K562 (cell line): ENCODE measurements around the gene ME3. TPM values are rescaled to one million over a fixed set of nuclear protein-coding genes. Genes with fewer than 3 reads are reported as not detected.

ENCODE experiments used
- ARID4B ChIP-seq: sonication (generic); formaldehyde crosslinking; IDR thresholded peaks from 2 replicates; pipeline ENCODE4 v1.8.0; 2022; ENCODE audit warnings: mild to moderate bottlenecking, missing genetic modification reagents
- BRF1 ChIP-seq: IDR thresholded peaks from 3 replicates; pipeline ENCODE4 v1.6.1; 2011; ENCODE audit warnings: borderline replicate concordance, mild to moderate bottlenecking; ENCODE audit not compliant: insufficient read length; ENCODE audit errors: extremely low read depth
- CCNT2 ChIP-seq: IDR thresholded peaks from 2 replicates; pipeline ENCODE4 v1.6.1; 2011; ENCODE audit warnings: borderline replicate concordance, low read depth, mild to moderate bottlenecking, moderate library complexity, mixed read lengths, low read length; ENCODE audit not compliant: insufficient read length; ENCODE audit errors: extremely low read depth
- ELF4 ChIP-seq: fragments of 450-650 bp; formaldehyde crosslinking; IDR thresholded peaks from 2 replicates; pipeline ENCODE4 v1.4.0; 2022; ENCODE audit warnings: missing genetic modification characterization
- MEF2A ChIP-seq: IDR thresholded peaks from 2 replicates; pipeline ENCODE4 v1.6.1; 2011; ENCODE audit warnings: low read depth, mild to moderate bottlenecking, low read length, moderate library complexity; ENCODE audit not compliant: control insufficient read depth
- MEF2D ChIP-seq: conservative IDR thresholded peaks from 2 replicates; pipeline ENCODE4 v1.6.1; 2016; ENCODE audit warnings: low read depth, missing genetic modification characterization, missing compliant biosample characterization
- NFE2 ChIP-seq: IDR thresholded peaks from 2 replicates; pipeline ENCODE4 v1.6.1; 2014; ENCODE audit warnings: antibody characterized with exemption, low read depth
- RAD21 ChIP-seq, 2 experiments: fragments of 250-450 bp in 1 of 2; fragments of 450-650 bp in 1 of 2; sonication (Bioruptor Pico) in 1 of 2; formaldehyde crosslinking in 1 of 2; IDR thresholded peaks in 1 of 2; conservative IDR thresholded peaks in 1 of 2; 2 replicates each; pipeline versions ENCODE4 v1.4.0 to v1.8.0; 2020 to 2022; ENCODE audit warnings: mild to moderate bottlenecking in 2 of 2, moderate library complexity in 1 of 2
- SMARCB1 ChIP-seq: IDR thresholded peaks from 2 replicates; pipeline ENCODE4 v1.6.1; 2011; ENCODE audit warnings: improper control_type of control experiment, low read depth; ENCODE audit not compliant: insufficient read length
- SRSF1 ChIP-seq: fragments of 200-400 bp; formaldehyde crosslinking; IDR thresholded peaks from 2 replicates; pipeline ENCODE4 v1.6.1; 2017; ENCODE audit warnings: mild to moderate bottlenecking, low read depth, low read length, moderate library complexity
- SUPT5H ChIP-seq: fragments of 450-650 bp; IDR thresholded peaks from 2 replicates; pipeline ENCODE4 v1.6.1; 2016
- TCF15 ChIP-seq: fragments of 250-450 bp; sonication (Bioruptor Pico); IDR thresholded peaks from 2 replicates; pipeline ENCODE4 v1.8.0; 2022; ENCODE audit warnings: moderate library complexity, mild to moderate bottlenecking, inconsistent platforms
- ZBTB49 ChIP-seq: sonication (generic); formaldehyde crosslinking; IDR thresholded peaks from 2 replicates; pipeline ENCODE4 v1.8.0; 2022; ENCODE audit warnings: missing genetic modification reagents, mild to moderate bottlenecking, borderline replicate concordance
- ZKSCAN8 ChIP-seq: fragments of 200-800 bp; sonication (Bioruptor generic); IDR thresholded peaks from 2 replicates; pipeline ENCODE4 v1.6.1; 2016; ENCODE audit warnings: missing genetic modification characterization, missing compliant biosample characterization
- ZNF175 ChIP-seq: fragments of 200-800 bp; sonication (Bioruptor generic); IDR thresholded peaks from 2 replicates; pipeline ENCODE4 v1.6.1; 2016; ENCODE audit warnings: low read depth, mild to moderate bottlenecking, missing genetic modification characterization, missing compliant biosample characterization
- ZNF24 ChIP-seq: fragments of 450-650 bp; IDR thresholded peaks from 2 replicates; pipeline ENCODE4 v1.6.1; 2016
- ZNF324 ChIP-seq: fragments of 250-450 bp; sonication (Bioruptor Pico); IDR thresholded peaks from 2 replicates; pipeline ENCODE4 v1.4.0; 2020; ENCODE audit warnings: mild to moderate bottlenecking
- ZNF584 ChIP-seq: fragments of 200-800 bp; sonication (Bioruptor generic); IDR thresholded peaks from 2 replicates; pipeline ENCODE4 v1.6.1; 2016; ENCODE audit warnings: low read depth, mild to moderate bottlenecking, missing genetic modification characterization, missing compliant biosample characterization
- polyA plus RNA-seq, 8 experiments: library from polyadenylated mRNA; depleted of rRNA in 4 of 8; stranded (reverse) in 5 of 8; unstranded in 3 of 8; fragments of >200 nt; fragmentation: Nextera tagmentation in 2 of 8; fragmentation: Illumina TruSeq in 1 of 8; extraction: Ambion mirVana in 2 of 8; extraction: Trizol in 1 of 8; gene quantifications; 2 replicates each; pipeline versions ENCODE4 v1.2.1 to v1.2.3, GENCODE V29; 2011 to 2014; ENCODE audit warnings: inconsistent platforms in 1 of 8, missing spikeins in 1 of 8
- total RNA-seq, 7 experiments: library from RNA; depleted of rRNA in 6 of 7; stranded (reverse); fragments of >200 nt in 6 of 7; fragmentation: Illumina TruSeq in 2 of 7; extraction: Trizol in 2 of 7; gene quantifications; 2 replicates each; pipeline versions ENCODE4 v1.2.1 to v1.2.3, GENCODE V29; 2011 to 2021; ENCODE audit warnings: low replicate concordance in 1 of 7
- TF ChIP-seq, protein P1 (sequence below): fragments of 450-650 bp; formaldehyde crosslinking; IDR thresholded peaks from 2 replicates; pipeline ENCODE4 v1.4.0; 2020; ENCODE audit warnings: mild to moderate bottlenecking, moderate library complexity

Gene ME3
- total and polyA plus RNA-seq, 9 of the 15 experiments (the other 6 are each of a cell fraction or from before 2014, with no cell fraction given): not detected

GRCh38 chr11:86511086-86511551 lies 161.3 kb downstream of the ME3 start (continued):
- TF ChIP-seq ARID4B (CRISPR knock-in tag) (no peak), CCNT2 (no peak), NFE2 (0 out of 2 replicates have a peak, but pooled peaks have one; percentile 8), ELF4 (CRISPR knock-in tag) (no peak), SMARCB1 (no peak), MEF2A (peak; percentile 95), ZNF24 (0 out of 2 replicates have a peak, but pooled peaks have one; percentile 9), BRF1 (no peak), SUPT5H (no peak), ZNF175 (CRISPR knock-in tag) (peak; percentile 87), ZKSCAN8 (CRISPR knock-in tag) (0 out of 2 replicates have a peak, but pooled peaks have one; percentile 27), SRSF1 (no peak), MEF2D (tag) (peak; percentile 98), RAD21 (CRISPR knock-in tag; conservative IDR thresholded peaks at IDR 0.05 in 1 of 2, IDR thresholded peaks at IDR 0.05 in 1 of 2) (no peak), ZNF324 (CRISPR knock-in tag) (no peak), ZBTB49 (CRISPR knock-in tag) (no peak), ZNF584 (peak; percentile 88), TCF15 (no peak)
- TF ChIP-seq, protein P1, sequence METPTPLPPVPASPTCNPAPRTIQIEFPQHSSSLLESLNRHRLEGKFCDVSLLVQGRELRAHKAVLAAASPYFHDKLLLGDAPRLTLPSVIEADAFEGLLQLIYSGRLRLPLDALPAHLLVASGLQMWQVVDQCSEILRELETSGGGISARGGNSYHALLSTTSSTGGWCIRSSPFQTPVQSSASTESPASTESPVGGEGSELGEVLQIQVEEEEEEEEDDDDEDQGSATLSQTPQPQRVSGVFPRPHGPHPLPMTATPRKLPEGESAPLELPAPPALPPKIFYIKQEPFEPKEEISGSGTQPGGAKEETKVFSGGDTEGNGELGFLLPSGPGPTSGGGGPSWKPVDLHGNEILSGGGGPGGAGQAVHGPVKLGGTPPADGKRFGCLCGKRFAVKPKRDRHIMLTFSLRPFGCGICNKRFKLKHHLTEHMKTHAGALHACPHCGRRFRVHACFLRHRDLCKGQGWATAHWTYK (CRISPR knock-in tag): 0 out of 2 replicates have a peak, but pooled peaks have one; percentile 27
